Cortex of kidney (tissue), 1 donor: ENCODE results near the gene SLC5A9.
"Not testable (repeated sequence)": the region's sequence is repeated elsewhere in the genome, so short reads cannot be mapped to it uniquely, and the experiment has no call there.

Experiments used
- DNase-seq: peaks from one replicate; lab custom pipeline; 2025; lab: John Stamatoyannopoulos, UW

SLC5A9 gene

GRCh38 chr1:48242141-48242736 is 19.7 kb downstream of the SLC5A9 start:
- DNase-seq, result no peak

- DNase-seq, result no peak
These were observed 22.6 kb downstream of the SLC5A9 start for GRCh38 chr1:48245106-48245505.

- DNase-seq, result no peak
These were observed 24.2 kb downstream of the SLC5A9 start for GRCh38 chr1:48246727-48247126.

- no peak for DNase-seq
These were observed 25.8 kb downstream of the SLC5A9 start for GRCh38 chr1:48248356-48248755.

GRCh38 chr1:48249868-48250267 is 27.4 kb downstream of the SLC5A9 start:
- no peak for DNase-seq

GRCh38 chr1:48250572-48250971 is 28.1 kb downstream of the SLC5A9 start:
- no peak for DNase-seq

GRCh38 chr1:48251323-48251722 is 28.8 kb downstream of the SLC5A9 start:
- no peak for DNase-seq

- no peak for DNase-seq
These were observed 29.3 kb downstream of the SLC5A9 start for GRCh38 chr1:48251821-48252220.

GRCh38 chr1:48254254-48254653 is 31.7 kb downstream of the SLC5A9 start:
- no peak for DNase-seq

- no peak for DNase-seq
These were observed 35.6 kb downstream of the SLC5A9 start for GRCh38 chr1:48258106-48258505.

- DNase-seq, result no peak
These were observed 39.4 kb downstream of the SLC5A9 start for GRCh38 chr1:48261881-48262400.

GRCh38 chr1:48263041-48263440 is 40.5 kb downstream of the SLC5A9 start:
- DNase-seq, result no peak

GRCh38 chr1:48266576-48266975 is 44.1 kb downstream of the SLC5A9 start:
- DNase-seq, result no peak

GRCh38 chr1:48277437-48277836 is 54.9 kb downstream of the SLC5A9 start:
- DNase-seq, result not testable (repeated sequence)

- not testable (repeated sequence) for DNase-seq
These were observed 59.8 kb downstream of the SLC5A9 start for GRCh38 chr1:48282329-48282728.

GRCh38 chr1:48284696-48285420 is 62.3 kb downstream of the SLC5A9 start:
- DNase-seq, result not testable (repeated sequence)

GRCh38 chr1:48285525-48285924 is 63.0 kb downstream of the SLC5A9 start:
- no peak for DNase-seq

GRCh38 chr1:48291421-48291820 is 68.9 kb downstream of the SLC5A9 start:
- no peak for DNase-seq

- no peak for DNase-seq
These were observed 70.2 kb downstream of the SLC5A9 start for GRCh38 chr1:48292706-48293105.

- DNase-seq, result not testable (repeated sequence)
These were observed 71.6 kb downstream of the SLC5A9 start for GRCh38 chr1:48294094-48294493.

- no peak for DNase-seq
These were observed 72.1 kb downstream of the SLC5A9 start for GRCh38 chr1:48294656-48295055.
